Thyroid gland (tissue), 4 donors: Measurements from ENCODE around the gene TAF13.

ENCODE experiments used
- CTCF ChIP-seq, 6 experiments: fragments of 200-600 bp in 3 of 6; fragments of 450-650 bp in 3 of 6; sonication (generic) in 3 of 6; IDR thresholded peaks; one replicate each; pipeline ENCODE4 v1.5.1; 2016 to 2019; ENCODE audit warnings: antibody characterized with exemption in 6 of 6, mild to moderate bottlenecking in 2 of 6, inconsistent platforms in 1 of 6, moderate library complexity in 1 of 6
- POLR2A ChIP-seq, 2 donors: fragments of 450-650 bp; IDR thresholded peaks; one replicate each; pipeline ENCODE4 v1.6.1; 2017; ENCODE audit warnings: antibody characterized with exemption in 2 of 2, mild to moderate bottlenecking in 2 of 2, moderate library complexity in 1 of 2

- TF ChIP-seq CTCF (IDR thresholded peaks at IDR 0.05): peak in 1 of 6 experiments; percentile 8
- TF ChIP-seq POLR2A (IDR thresholded peaks at IDR 0.05): no peak
Measured at GRCh38 chr1:109040989-109041620, 34.7 kb downstream of the TAF13 start.
